Fibroblast of lung (primary cell): ENCODE data around the gene EPHB2. TPM values are rescaled to one million over a fixed set of nuclear protein-coding genes. Genes with fewer than 3 reads are reported as not detected.

ENCODE experiments used
- DNase-seq, 2 donors: peaks; one replicate each; pipeline versions ENCODE4 v3.0.0 to v3.0.0-alpha.2; 2010; ENCODE audit warnings: low read depth in 2 of 2
- H2AFZ ChIP-seq: 2 replicates; pipeline ENCODE4 v1.5.1; 2012; ENCODE audit warnings: low read length, control low read depth, inconsistent platforms
- H3K27ac ChIP-seq: 2 replicates; pipeline ENCODE4 v1.5.1; 2011; ENCODE audit warnings: low read length, control low read depth; ENCODE audit not compliant: insufficient read depth
- H3K27me3 ChIP-seq: 2 replicates; pipeline ENCODE4 v1.5.1; 2011; ENCODE audit warnings: mild to moderate bottlenecking, low read length; ENCODE audit not compliant: control insufficient read depth, insufficient read depth
- H3K36me3 ChIP-seq: 2 replicates; pipeline ENCODE4 v1.5.1; 2011; ENCODE audit warnings: low read length; ENCODE audit not compliant: control insufficient read depth, insufficient read depth
- H3K4me1 ChIP-seq: 2 replicates; pipeline ENCODE4 v1.5.1; 2011; ENCODE audit warnings: low read length; ENCODE audit not compliant: control insufficient read depth, insufficient read depth; ENCODE audit errors: extremely low read depth
- H3K4me2 ChIP-seq: 2 replicates; pipeline ENCODE4 v1.5.1; 2011; ENCODE audit warnings: low read length, control low read depth; ENCODE audit not compliant: insufficient read depth; ENCODE audit errors: extremely low read depth
- H3K4me3 ChIP-seq, 4 experiments: fragments of 200-600 bp in 1 of 4; sonication (generic) in 1 of 4; replicated peaks in 1 of 4; 2 replicates each; pipeline ENCODE4 v1.5.1; 2011 to 2016; ENCODE audit warnings: low read length in 4 of 4, low read depth in 3 of 4, mild to moderate bottlenecking in 3 of 4, control low read depth in 2 of 4, inconsistent platforms in 1 of 4, mixed read lengths in 1 of 4; ENCODE audit not compliant: insufficient read depth in 1 of 4; ENCODE audit errors: control extremely low read depth in 1 of 4
- H3K79me2 ChIP-seq: 2 replicates; pipeline ENCODE4 v1.5.1; 2012; ENCODE audit warnings: mild to moderate bottlenecking, low read length, inconsistent platforms; ENCODE audit not compliant: control insufficient read depth, insufficient read depth
- H3K9ac ChIP-seq: 2 replicates; pipeline ENCODE4 v1.5.1; 2011; ENCODE audit warnings: mild to moderate bottlenecking, low read length, control low read depth; ENCODE audit not compliant: insufficient read depth
- H3K9me3 ChIP-seq: 2 replicates; pipeline ENCODE4 v1.5.1; 2012; ENCODE audit warnings: low read depth, low read length; ENCODE audit not compliant: control insufficient read depth, insufficient read depth
- H4K20me1 ChIP-seq: 2 replicates; pipeline ENCODE4 v1.5.1; 2011; ENCODE audit warnings: low read length; ENCODE audit not compliant: control insufficient read depth, insufficient read depth; ENCODE audit errors: extremely low read depth
- EZH2 ChIP-seq: IDR thresholded peaks from 2 replicates; pipeline ENCODE4 v1.5.1; 2012; ENCODE audit warnings: low read length, control low read depth, mild to moderate bottlenecking; ENCODE audit errors: missing control alignments
- polyA plus RNA-seq, 2 donors: library from polyadenylated mRNA; depleted of rRNA in 1 of 2; stranded (reverse) in 1 of 2; unstranded in 1 of 2; fragments of >200 nt; gene quantifications; 2 replicates each; pipeline ENCODE4 v1.2.1, GENCODE V29; 2011 to 2012; ENCODE audit warnings: missing spikeins in 1 of 2
- total RNA-seq: library from RNA; depleted of rRNA; stranded (reverse); fragments of >200 nt; gene quantifications from 2 replicates; pipeline ENCODE4 v1.2.1, GENCODE V29; 2014
- TF ChIP-seq, protein P1 (sequence below), 2 donors: IDR thresholded peaks in 1 of 2; conservative IDR thresholded peaks in 1 of 2; 1 replicate in 1 of 2; 2 replicates in 1 of 2; pipeline ENCODE4 v1.5.1; 2011 to 2012; ENCODE audit warnings: low read length in 2 of 2, control low read depth in 1 of 2, inconsistent platforms in 1 of 2, low read depth in 1 of 2, mild to moderate bottlenecking in 1 of 2

Gene EPHB2
- total and polyA plus RNA-seq, 2 donors (not counting 1 experiment from before 2014, with no cell fraction given) = 4.1 to 11.2 TPM

DNA sequence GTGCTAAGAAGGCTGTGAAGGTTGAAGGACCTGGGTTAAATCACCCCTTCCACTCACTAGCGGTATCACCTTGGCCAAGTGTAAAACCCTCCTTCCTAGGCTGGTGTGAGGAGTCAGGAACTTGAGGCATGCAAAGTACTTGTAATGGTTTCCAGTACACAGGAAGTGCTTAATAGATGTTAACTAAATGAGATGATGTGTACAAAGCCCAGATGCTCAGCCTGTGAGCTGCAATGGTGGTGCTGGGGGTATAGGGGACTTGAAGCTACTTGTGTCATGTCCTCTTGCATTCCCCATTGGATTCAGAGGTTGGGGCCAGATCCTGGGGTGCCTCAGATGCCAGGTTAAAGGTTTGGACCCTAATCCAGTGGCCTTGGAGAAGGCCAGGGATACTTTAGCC is 75.5 kb downstream of the EPHB2 start:
- H3K4me3 ChIP-seq = no peak overlapping the region
- DNase-seq = no peak
- no peaks in the 10 kb centered on the region for H3K27me3 ChIP-seq
- H3K79me2 ChIP-seq = no peaks in the 10 kb centered on the region
- TF ChIP-seq EZH2 = no peak
- TF ChIP-seq, protein P1, sequence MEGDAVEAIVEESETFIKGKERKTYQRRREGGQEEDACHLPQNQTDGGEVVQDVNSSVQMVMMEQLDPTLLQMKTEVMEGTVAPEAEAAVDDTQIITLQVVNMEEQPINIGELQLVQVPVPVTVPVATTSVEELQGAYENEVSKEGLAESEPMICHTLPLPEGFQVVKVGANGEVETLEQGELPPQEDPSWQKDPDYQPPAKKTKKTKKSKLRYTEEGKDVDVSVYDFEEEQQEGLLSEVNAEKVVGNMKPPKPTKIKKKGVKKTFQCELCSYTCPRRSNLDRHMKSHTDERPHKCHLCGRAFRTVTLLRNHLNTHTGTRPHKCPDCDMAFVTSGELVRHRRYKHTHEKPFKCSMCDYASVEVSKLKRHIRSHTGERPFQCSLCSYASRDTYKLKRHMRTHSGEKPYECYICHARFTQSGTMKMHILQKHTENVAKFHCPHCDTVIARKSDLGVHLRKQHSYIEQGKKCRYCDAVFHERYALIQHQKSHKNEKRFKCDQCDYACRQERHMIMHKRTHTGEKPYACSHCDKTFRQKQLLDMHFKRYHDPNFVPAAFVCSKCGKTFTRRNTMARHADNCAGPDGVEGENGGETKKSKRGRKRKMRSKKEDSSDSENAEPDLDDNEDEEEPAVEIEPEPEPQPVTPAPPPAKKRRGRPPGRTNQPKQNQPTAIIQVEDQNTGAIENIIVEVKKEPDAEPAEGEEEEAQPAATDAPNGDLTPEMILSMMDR (conservative IDR thresholded peaks at IDR 0.05 in 1 of 2, IDR thresholded peaks at IDR 0.05 in 1 of 2; ENCODE audit: low read depth in 1 of 2, low read length in 2 of 2) = no peak
- H3K36me3 ChIP-seq = no peaks in the 10 kb centered on the region
- peaks cover 2% of the 10 kb centered on the region for H3K4me1 ChIP-seq
- no peak overlapping the region for H2AFZ ChIP-seq
- no peak overlapping the region for H3K27ac ChIP-seq
- H3K9me3 ChIP-seq = no peaks in the 10 kb centered on the region
- peaks cover 2% of the 10 kb centered on the region for H4K20me1 ChIP-seq
- no peak overlapping the region for H3K9ac ChIP-seq
- H3K4me2 ChIP-seq = no peak overlapping the region

DNA sequence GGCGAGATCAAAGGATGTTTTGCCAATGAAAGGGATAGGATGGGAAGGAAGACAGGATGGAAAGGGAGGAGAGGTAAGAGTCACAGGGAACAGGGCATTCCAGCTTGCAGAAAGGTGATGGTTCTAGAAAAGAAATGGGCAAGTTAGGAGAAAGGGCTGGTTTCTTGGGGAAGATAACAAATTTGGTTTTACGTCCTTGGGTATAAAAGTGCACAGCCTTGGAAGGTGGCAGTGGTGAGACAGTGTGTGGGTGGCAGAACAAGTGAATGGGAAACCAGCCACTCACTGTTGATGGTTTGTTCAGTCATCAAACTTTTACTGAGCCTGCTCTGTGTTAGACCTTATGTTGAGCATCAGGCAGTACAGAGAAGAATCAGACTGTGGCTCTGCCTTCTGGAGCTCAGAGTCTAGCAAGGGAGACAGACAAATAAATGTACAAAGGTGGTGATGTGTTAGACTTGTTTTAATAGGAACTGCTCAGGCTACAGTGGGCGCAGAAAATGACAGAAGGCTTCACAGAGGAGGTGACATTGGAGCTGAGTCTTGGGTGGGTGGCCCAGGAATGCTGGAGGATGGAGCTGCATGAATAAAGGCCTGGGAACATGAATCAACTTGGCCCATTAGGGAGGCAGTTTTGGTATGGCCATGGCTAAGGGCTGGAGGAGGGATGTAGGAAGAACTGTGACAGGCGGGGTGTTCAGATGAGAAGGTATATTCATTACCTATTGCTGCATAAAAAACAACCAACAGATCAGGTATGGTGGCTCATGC is 76.3 kb downstream of the EPHB2 start:
- H4K20me1 ChIP-seq = peaks cover 2% of the 10 kb centered on the region
- no peak overlapping the region for H3K27ac ChIP-seq
- H3K9me3 ChIP-seq = no peaks in the 10 kb centered on the region
- H3K4me2 ChIP-seq = no peak overlapping the region
- TF ChIP-seq EZH2 = no peak
- TF ChIP-seq, protein P1 (conservative IDR thresholded peaks at IDR 0.05 in 1 of 2, IDR thresholded peaks at IDR 0.05 in 1 of 2; ENCODE audit: low read depth in 1 of 2, low read length in 2 of 2) = no peak
- no peak overlapping the region for H3K4me3 ChIP-seq
- H3K9ac ChIP-seq = no peak overlapping the region
- peaks cover 2% of the 10 kb centered on the region for H3K4me1 ChIP-seq
- DNase-seq = no peak
- H3K27me3 ChIP-seq = no peaks in the 10 kb centered on the region
- no peaks in the 10 kb centered on the region for H3K79me2 ChIP-seq
- H3K36me3 ChIP-seq = no peaks in the 10 kb centered on the region
- H2AFZ ChIP-seq = no peak overlapping the region

DNA sequence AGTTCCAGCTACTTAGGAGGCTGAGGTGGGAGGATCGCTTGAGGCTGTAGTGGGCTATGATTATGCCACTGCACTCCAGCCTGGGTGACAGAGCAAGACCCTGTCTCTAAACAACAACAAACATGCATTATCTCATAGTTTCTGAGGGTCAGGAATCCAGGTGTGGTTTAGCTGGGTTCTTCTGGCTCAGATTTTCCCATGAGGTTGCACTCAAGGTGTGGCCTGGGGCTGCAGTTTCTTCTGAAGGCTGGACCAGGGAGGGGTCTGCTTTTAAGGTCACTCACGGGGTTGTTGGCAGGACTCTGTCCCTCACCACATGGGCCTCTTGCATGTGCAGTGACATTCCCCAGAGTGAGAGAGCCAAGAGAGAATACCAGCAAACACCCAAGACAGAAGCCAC is 77.0 kb downstream of the EPHB2 start:
- no peak overlapping the region for H3K27ac ChIP-seq
- no peak overlapping the region for H2AFZ ChIP-seq
- no peak overlapping the region for H3K4me3 ChIP-seq
- no peak overlapping the region for H3K4me2 ChIP-seq
- no peaks in the 10 kb centered on the region for H3K79me2 ChIP-seq
- H3K4me1 ChIP-seq = peaks cover 2% of the 10 kb centered on the region
- no peak for DNase-seq
- H3K9me3 ChIP-seq = no peaks in the 10 kb centered on the region
- H3K36me3 ChIP-seq = no peaks in the 10 kb centered on the region
- no peak for TF ChIP-seq EZH2
- TF ChIP-seq, protein P1 (conservative IDR thresholded peaks at IDR 0.05 in 1 of 2, IDR thresholded peaks at IDR 0.05 in 1 of 2; ENCODE audit: low read depth in 1 of 2, low read length in 2 of 2) = no peak
- H3K9ac ChIP-seq = no peak overlapping the region
- H3K27me3 ChIP-seq = no peaks in the 10 kb centered on the region
- peaks cover 2% of the 10 kb centered on the region for H4K20me1 ChIP-seq
